Stimulated activated CD4-positive, alpha-beta T cell treated with anti-CD3 and anti-CD28 coated beads, Interleukin-2, amount 100 ng/mL, for 4 hours (primary cell): Measurements from ENCODE around the gene IQGAP1.
"Not testable (repeated sequence)": the region's sequence is repeated elsewhere in the genome, so short reads cannot be mapped to it uniquely, and the experiment has no call there.

Source experiments
- DNase-seq: peaks from one replicate; pipeline ENCODE4 v3.0.0-alpha.2; 2020; ENCODE audit warnings: low read depth

Gene IQGAP1

DNA sequence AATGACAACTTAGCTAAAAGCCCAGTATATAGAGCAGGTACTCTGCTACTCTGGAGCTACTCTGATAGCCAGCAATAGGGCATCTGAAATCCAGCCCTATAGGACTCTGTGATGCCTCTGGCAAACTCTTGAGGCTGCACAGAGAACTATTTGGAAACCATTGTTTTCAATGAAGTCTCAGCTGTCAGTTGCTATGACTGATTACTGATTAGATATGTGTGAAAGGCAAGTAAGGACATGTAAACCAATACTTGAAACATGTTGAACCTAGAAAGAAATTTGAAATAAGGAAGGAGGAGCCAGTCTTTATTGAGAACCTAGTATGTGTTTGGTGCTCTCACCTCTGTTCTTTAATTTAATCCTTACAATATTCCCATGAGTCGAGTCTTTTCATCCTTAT, 101.5 kb downstream of the IQGAP1 start:
- no peak for DNase-seq

DNA sequence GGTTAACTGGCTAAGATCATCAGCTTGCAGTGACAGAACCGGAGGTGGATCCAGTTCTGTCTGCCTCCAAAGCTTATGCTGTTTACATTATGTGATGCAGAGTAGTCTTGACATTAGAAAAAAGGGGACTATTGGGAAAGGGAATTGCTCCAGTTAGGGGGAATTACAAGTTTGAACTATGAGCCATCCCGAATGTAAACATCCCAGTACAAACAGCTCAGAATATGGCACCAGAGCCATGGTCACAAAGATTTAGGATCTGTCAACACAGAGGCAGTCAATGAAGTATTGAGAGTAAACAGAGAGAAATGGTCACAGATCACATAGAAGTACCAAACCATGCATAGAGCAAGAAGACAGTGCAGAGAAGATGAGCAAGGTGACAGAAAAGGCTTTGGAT, 101.9 kb downstream of the IQGAP1 start:
- no peak for DNase-seq

DNA sequence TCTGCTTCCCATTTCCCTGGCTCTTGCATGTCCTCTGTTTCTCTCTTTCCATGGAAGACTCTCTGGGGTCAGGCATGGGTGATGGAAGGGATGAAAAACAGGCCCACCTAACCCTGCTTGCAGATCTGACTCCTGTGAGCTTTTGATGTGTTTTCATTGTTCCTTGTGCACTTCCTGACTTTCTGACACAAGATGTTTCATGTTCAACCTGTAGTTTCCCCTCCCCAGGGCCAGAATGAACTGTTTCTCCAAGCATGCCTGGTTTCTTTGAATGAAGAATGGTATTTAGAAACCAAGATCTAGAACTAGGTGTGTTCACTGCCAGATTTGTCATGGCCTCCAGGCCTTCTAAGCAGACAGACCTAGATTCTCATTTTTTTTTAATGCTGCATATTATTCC, 105.6 kb downstream of the IQGAP1 start:
- DNase-seq, result no peak

DNA sequence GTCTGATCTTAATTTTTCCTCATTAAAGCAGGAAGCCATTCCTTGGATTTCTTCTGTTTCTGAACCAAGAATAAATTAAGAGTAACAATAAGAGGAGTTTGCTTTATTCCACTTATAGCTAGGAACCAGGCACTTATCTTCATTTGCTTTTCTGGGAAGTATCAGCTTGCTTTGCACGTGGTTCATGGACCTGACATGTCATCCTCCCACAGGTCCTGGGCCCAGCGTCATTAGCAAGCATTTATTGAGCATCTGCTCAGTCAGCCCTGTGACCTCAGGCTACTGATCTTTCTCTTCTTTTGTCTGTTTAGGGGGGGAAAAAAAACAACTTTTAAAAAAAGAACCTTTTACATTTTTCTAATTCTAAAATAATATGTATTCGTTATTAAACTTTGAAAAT, 107.0 kb downstream of the IQGAP1 start:
- no peak for DNase-seq

DNA sequence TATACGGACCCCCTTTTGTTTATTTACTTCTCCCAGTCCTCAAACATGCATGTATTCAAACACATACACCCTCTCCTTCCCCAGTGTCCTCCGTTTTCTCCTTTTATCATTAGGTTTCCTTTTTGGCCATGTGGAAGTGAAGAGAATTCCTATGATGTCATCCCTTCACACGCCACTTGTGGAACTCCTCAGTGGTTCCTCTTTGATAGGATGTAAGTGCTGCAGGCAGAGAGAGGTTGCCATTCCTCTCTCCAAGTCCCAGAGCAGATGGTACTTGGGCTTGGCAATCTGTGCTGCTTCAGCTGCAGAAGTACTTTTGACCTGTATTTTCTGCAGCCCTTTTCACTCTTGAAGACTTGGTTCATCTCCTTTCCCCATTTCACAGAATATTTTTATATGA, 108.7 kb downstream of the IQGAP1 start:
- DNase-seq, result no peak

DNA sequence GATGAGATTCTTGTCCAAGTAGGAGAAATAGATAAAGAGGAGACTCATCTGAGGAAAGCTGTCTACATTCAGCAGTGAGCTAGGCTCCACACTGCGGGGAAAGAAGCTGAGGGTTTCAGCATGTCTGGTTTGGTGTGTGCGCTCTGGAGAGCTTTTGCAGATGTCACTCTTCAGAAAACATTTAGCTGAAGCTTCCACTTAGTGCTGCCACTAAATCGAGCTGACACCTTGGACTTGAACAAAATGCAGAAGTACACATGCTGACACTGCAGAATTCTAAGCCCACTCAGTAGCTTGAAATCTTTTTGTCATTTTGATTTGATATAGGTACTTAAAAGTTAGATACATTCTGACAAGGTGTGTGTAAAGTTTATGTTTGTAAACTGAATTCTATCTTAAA, 109.3 kb downstream of the IQGAP1 start:
- no peak for DNase-seq

DNA sequence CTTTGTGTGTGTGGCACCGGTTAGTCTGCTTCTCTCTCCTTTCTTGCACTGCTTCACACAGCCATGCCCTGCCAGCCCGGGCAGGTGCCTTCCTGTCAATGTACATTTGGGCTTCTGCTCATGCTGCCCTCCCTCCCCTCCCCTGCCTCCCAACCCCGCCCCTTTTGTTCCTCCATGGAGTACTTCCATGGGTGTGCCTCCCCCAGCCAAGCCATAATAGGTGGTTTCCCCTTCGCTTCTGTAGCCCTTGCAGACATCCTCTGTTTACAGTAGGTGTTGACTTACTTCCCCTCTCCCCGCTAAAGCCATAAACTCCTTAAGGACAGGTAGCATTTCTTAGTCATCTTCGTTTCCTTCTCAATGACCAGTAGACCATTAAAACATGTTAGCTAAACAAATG, 109.9 kb downstream of the IQGAP1 start:
- DNase-seq, result no peak

DNA sequence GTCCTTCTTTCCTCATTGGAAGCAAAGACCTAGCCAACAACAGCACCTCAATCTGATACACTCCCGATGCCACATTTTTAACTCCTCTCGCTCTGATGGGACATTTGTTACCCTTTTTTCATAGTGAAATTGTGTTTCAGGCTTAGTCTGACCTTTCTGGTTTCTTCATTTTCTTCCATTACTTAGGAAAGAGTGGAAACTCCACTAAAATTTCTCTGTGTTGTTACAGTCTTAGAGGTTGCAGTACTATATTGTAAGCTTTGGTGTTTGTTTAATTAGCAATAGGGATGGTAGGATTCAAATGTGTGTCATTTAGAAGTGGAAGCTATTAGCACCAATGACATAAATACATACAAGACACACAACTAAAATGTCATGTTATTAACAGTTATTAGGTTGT, 112.1 kb downstream of the IQGAP1 start:
- no peak for DNase-seq

DNA sequence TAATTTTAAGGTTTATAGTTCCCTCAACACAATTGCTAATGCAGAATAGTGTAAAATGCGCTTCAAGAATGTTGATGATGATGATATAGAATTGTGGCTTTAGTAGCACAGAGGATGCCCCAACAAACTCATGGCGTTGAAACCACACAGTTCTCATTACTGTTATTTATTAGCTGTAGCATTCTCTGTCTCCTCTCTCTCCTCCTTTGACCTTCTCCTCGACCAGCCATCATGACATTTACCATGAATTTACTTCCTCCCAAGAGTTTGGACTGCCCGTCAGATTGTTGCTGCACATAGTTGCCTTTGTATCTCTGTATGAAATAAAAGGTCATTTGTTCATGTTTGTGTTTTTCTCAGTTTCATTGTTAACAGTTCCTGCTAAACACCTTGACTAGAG, 113.9 kb downstream of the IQGAP1 start:
- DNase-seq, result no peak

DNA sequence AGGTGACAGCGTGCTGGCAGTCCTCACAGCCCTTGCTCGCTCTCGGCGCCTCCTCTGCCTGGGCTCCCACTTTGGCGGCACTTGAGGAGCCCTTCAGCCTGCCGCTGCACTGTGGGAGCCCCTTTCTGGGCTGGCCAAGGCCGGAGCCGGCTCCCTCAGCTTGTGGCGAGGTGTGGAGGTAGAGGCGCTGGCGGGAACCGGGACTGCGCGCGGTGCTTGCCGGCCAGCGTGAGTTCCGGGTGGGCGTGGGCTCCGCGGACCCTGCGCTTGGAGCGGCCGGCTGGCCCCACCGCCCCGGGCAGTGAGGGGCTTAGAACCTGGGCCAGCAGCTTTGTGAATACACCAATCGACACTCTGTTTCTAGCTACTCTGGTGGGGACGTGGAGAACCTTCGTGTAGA, 122.7 kb downstream of the IQGAP1 start:
- DNase-seq, result not testable (repeated sequence)

DNA sequence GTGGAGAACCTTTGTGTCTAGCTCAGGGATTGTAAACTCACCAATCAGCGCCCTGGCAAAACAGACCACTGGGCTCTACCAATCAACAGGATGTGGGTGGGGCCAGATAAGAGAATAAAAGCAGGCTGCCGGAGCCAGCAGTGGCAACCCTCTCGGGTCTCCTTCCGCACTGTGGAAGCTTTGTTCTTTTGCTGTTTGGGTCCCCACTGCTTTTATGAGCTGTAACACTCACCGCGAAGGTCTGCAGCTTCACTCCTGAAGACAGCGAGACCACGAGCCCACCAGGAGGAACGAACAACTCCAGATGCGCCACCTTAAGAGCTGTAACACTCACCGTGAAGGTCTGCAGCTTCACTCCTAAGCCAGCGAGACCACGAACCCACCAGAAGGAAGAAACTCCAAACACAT, 123.2 kb downstream of the IQGAP1 start:
- DNase-seq, result not testable (repeated sequence)

DNA sequence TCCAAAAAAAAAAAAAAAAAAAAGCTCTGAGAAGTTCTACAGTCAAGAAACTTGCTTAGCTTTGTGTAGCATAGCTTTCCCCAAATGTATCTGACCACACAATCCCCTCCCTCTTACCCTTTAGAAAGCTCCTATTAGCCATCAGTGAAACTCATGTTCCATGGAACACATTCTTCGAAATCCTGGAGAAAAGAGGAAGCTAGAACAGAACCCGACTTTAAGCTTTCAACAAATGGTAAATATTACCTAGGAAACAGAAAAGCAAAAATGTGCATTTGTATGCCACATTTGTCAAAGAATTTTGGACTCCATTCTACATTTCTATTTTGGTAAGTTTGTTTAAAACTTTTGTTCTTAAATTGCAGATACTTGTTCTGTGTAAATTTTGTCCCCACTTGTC, 124.2 kb downstream of the IQGAP1 start:
- DNase-seq, result no peak

DNA sequence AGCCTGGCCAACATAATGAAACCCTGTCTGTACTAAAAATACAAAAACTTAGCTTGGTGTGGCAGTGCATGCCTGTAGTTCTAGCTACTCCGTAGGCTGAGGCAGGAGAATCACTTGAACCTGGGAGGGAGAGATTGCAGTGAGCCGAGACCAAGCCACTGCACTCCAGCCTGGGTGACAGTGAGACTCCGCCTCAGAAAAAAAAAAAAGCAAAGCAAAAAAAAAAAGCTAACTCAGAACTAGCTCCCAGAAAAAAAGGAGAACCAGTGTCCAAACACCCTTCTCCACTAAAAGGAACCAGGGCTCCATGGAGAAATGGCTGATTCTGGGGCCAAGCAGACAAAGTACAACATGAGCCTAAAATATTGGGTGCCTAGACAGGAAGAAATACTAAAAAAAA, 124.9 kb downstream of the IQGAP1 start:
- DNase-seq, result no peak

DNA sequence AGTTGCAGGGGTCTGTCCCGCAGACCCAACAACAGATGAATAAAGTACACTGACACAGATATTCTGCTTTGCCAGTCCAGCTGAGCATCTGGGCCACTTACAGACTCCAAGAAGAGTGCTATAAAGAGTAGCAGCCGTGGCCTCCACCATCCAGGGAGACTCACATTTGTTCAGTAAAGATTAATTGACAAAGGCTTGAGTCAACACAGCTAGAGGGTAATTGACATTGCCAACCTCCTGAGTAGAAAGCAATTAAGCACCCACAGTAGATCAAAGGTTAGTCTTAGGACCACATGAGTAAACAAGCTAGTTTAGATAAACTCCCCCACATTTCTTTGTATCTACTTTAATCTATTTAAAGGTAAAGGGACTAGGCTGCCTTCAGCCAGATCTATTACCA, 125.4 kb downstream of the IQGAP1 start:
- DNase-seq, result no peak

DNA sequence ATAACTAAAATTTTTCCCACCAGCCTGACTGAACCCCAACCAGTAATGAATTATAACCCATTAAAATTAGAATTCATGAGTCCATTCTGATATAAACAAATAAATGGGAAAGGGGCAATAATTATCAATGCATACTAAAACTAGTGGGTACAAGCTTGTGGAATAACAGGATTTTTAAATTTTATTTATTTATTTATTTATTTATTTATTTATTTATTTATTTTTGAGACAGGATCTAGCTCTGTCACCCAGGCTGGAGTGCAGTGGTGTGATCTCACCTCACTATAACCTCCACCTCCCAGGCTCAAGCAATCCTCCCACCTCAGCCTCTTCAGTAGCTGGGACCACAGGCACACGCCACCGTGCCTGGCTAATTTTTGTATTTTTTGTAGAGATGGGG, 125.9 kb downstream of the IQGAP1 start:
- DNase-seq, result not testable (repeated sequence)

DNA sequence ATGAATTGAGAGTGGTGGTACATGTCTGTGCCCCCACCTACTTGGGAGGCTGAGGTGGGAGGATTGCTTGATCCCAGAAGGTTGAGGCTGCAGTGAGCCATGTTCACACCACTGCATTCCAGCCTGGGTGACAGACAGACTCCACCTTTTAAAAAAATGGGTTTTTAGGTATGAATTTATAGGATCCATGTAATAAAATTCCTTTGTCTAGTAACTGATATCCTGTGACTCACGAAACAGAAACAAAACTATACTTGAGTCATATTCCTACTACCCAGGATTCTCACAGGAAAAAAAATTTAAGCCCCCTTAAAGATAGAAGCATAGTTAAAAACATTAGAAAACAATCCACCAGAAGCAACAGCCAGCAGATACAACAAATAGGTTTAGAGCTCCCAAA, 131.6 kb downstream of the IQGAP1 start:
- DNase-seq, result no peak

DNA sequence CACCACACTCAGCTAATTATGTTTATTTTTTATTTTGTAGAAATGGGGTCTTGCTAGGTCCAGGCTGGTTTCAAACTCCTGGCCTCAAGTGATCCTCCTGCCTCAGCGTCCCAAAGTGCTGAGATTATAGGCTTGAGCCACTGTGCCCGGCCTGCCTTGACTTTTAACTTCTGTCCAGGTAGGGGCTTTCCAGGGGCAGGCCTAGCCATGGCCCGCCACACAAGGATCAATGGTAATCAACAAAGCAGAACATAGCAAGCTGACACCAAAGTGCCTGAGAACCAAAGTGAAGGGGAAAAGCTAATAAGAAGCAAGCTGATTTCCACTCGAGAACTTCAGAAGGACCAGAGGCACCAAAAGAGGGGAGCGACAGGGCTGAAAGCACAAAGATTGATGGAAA, 132.3 kb downstream of the IQGAP1 start:
- no peak for DNase-seq

DNA sequence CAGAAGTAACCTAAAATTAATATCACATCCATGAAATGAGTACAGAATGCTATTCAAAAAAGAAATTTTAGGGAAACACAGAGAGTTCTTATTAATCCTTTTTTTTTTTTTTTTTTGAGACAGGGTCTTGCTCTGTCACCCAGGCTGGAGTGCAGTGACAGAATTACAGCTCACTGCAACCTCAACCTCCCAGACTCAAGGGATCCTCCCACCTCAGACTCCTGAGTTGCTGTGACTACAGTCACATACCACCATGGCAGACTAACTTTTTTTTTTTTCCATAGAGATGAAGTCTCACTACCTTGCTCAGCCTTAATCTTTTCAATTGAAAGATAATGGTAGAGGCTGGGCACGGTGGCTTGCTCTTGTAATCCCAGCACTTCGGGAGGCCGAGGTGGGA, 135.3 kb downstream of the IQGAP1 start:
- no peak for DNase-seq

DNA sequence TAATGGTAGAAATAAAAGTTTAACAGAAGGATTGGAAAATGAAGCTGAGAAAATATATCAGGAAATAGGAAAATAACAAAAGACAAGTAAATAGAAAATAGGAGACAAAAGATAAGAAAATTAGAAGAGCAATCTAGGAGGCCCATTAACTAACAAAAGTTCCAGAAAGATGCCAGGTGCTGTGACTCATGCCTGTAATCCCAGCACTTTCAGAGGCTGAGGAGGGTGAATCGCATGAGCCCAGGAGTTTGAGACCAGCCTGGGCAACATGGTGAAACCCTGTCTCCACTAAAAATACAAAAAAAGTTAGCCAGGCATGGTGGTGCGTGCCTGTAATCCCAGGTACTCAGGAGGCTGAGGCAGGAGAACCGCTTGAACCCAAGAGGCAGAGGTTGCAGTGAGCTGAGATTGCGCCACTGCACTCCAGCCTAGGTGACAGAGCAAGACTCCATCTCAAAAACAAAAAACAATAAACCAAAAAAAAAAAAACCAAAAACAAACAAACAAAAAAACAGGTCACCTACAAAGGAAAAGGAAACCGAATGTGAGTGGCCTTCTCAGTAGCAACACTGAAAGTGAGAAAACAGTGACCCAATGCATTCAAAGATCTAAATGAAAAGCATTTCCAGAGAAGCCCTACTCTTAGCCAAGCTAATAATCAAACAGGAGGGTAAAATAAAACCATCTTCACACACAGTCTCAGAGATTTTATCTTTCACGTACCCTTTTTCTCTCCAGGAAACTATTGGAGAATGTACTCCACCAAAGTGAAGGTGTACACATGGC, 136.2 kb downstream of the IQGAP1 start:
- DNase-seq, result not testable (repeated sequence)

DNA sequence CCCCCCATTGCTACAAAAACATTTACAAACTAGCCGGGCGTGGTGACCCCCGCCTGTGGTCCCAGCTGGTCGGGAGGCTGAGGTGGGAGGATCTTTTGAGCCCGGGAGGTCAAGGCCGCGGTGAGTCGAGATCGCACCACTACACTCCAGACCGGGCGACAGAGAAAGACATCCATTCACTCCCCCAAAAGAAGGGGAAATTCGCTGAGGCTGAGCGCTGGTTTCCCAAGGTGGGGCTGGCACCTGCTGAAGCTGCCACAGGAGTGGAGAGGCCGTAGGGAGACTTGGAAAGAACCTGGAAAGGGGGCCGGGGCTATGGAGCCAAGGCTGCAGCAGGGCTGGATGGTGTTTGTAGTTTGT, 140.9 kb downstream of the IQGAP1 start:
- DNase-seq, result no peak

DNA sequence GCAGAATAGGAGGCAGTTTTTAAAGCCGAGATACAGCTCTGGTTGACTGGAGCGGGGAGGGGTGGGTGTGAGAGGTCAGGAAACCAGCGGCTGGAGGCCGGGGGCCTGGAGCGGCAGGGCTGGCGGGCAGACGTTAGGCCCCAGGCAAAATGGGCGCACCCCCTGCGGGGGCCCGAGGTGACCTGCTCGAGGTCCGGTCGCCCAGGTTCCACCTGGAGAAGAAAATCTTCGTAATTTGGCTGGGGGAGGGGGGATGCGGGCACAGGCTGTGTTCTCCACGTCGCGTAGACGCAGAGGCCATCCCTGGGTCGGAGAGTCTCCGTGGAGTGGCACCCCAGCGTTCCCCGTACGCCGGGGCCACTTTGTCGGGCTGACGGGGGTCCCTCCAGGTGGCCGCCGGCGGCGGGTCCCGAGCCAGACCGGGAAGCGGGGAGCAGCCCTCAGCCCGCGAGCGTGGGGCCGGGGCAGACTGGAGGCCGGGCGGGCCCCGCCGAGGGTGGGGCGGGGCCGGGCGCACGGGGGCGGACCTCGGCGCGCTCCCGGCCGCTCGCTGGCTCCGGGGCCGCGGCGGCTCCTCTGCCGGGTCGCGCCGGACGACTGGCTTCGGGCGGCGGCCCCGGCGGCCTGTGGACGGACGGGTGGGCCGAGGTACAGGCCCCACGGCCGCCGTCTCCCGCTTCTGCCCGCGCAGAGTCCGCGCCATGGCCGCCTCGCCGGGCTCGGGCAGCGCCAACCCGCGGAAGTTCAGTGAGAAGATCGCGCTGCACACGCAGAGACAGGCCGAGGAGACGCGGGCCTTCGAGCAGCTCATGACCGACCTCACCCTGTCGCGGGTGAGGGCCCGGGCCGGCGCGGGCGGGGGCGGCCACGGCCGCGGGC, 141.6 kb downstream of the IQGAP1 start, which contains the start of gene CRTC3:
Gene CRTC3, plus strand, starts transcription at position 553 of the 879 bp plus-strand sequence. Its CDS starts 149 bp downstream, at position 702.
- peak; percentile 27 for DNase-seq

DNA sequence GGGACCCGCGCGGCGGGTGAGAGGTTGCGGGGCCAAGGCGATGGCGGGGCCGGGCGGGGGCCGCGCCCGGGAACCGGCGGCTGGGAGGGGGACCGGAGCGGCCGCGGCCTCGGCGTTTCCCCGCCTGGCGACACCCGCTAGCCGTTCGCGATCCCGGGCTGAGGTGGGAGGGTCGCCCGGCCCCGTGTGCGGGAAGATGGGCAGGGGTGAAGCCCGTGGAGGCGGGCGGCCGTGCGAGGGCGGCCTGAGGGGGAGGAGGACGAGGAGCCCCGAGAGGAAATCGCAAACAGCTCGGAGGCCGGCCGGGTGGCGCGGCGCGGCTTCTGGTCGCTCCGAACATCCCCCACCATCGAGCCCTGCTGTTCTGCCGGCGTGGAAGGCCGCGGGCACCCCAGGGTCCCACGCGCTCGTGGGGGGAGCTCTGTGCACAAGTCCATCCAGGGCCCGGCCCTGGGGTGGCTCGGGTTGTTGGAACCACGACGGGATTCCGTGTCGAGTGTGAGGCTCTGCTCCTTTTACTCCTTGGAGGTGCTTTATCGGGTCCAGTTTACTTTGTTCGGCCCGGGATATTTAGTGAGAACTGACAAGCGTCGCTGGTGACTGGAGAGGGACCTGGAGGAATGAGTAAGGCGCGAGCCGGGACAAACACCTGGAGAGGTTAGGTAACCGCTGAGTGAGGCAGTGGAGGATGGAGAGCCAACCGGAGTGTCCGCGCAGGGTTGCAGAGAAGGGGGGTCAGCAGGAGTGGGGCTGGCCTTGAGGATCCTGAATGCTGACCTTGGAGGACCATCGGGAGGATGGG, 142.4 kb downstream of the IQGAP1 start:
- no peak for DNase-seq

DNA sequence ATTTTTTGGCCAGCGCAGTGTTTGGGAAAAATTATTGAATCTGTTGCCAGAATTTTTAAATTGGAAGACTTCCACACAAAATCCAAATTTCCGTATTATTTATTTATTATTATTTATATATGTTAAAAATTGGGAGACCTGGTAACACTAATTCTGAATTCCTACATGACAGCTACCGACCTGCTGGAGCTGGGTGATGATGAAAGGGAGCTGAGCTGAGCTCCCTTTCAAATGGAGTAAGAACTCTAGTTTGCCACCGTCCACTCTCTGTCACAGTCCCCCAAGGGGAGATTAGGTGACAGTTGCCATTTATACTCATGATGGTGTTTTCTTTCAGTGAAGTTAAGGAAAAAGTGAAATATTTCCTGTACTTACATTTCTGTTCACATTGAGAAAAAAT, 143.1 kb downstream of the IQGAP1 start:
- DNase-seq, result no peak
